Measurements from ENCODE around the gene APMAP. TPM values are rescaled to one million over a fixed set of nuclear protein-coding genes. Genes with fewer than 3 reads are reported as not detected.

The APMAP gene
- total and polyA plus RNA-seq, 2 of the 13 experiments (the other 11 are each of a cell fraction or from before 2014, with no cell fraction given): 168 to 214 TPM

- TF ChIP-seq, protein P1, sequence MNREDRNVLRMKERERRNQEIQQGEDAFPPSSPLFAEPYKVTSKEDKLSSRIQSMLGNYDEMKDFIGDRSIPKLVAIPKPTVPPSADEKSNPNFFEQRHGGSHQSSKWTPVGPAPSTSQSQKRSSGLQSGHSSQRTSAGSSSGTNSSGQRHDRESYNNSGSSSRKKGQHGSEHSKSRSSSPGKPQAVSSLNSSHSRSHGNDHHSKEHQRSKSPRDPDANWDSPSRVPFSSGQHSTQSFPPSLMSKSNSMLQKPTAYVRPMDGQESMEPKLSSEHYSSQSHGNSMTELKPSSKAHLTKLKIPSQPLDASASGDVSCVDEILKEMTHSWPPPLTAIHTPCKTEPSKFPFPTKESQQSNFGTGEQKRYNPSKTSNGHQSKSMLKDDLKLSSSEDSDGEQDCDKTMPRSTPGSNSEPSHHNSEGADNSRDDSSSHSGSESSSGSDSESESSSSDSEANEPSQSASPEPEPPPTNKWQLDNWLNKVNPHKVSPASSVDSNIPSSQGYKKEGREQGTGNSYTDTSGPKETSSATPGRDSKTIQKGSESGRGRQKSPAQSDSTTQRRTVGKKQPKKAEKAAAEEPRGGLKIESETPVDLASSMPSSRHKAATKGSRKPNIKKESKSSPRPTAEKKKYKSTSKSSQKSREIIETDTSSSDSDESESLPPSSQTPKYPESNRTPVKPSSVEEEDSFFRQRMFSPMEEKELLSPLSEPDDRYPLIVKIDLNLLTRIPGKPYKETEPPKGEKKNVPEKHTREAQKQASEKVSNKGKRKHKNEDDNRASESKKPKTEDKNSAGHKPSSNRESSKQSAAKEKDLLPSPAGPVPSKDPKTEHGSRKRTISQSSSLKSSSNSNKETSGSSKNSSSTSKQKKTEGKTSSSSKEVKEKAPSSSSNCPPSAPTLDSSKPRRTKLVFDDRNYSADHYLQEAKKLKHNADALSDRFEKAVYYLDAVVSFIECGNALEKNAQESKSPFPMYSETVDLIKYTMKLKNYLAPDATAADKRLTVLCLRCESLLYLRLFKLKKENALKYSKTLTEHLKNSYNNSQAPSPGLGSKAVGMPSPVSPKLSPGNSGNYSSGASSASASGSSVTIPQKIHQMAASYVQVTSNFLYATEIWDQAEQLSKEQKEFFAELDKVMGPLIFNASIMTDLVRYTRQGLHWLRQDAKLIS (CRISPR knock-in tag; IDR thresholded peaks at IDR 0.05): no peak
- no peak for TF ChIP-seq RBM39 (IDR thresholded peaks at IDR 0.05; ENCODE audit: low read depth, low read length, poor library complexity, severe bottlenecking)
Measured at GRCh38 chr20:24999568-24999967, 7.0 kb upstream of the APMAP start (continued).

- FAIRE-seq (no peak), ATAC-seq (no peak; the same call in 2 of the 3 replicates), DNase-seq (ENCODE audit: low spot score) (no peak)
- no TSS peak for BruUV-seq (replicated peaks)
- ChIA-PET POLR2A (no interaction called here), CTCF (ENCODE audit: low intra/inter-chr PET ratio, low total read pairs) (no interaction called here)
- Histone ChIP-seq H3K9me3 (ENCODE audit: low read length) (no peaks in the 10 kb centered on the region), H4K20me1 (ENCODE audit: insufficient read depth, low read length) (no peaks in the 10 kb centered on the region), H3K4me3 (replicated peaks in 1 of 3; ENCODE audit: insufficient read depth in 1 of 3, low read depth in 2 of 3, low read length in 3 of 3) (no peak overlapping the region), H3K4me1 (ENCODE audit: insufficient read depth, low read length) (peaks cover 14% of the 10 kb centered on the region), H3K79me2 (ENCODE audit: insufficient read depth, low read length) (no peaks in the 10 kb centered on the region), H3K27ac (ENCODE audit: extremely low read length, insufficient read depth, low read length) (no peak overlapping the region), H3K4me2 (ENCODE audit: low read depth, low read length) (no peak overlapping the region), H3K27me3 (ENCODE audit: control insufficient read depth in 1 of 2, insufficient read depth in 2 of 2, low read length in 2 of 2) (peaks cover 1 to 7% of the 10 kb centered on the region in 2 experiments; a peak in 1 of 5 replicates), H3K9ac (ENCODE audit: insufficient read depth, low read depth, low read length) (no peak overlapping the region), H2AFZ (ENCODE audit: low read length) (no peak overlapping the region), H3K36me3 (replicated peaks in 1 of 2; ENCODE audit: control insufficient read depth in 1 of 2, insufficient read depth in 2 of 2, low read length in 2 of 2) (no peaks in the 10 kb centered on the region)
- intact Hi-C loops (cut with micrococcal nuclease; ENCODE audit: unreplicated experiment): loop anchor here (10.0 kb wide), 1 partner anchor 396 kb away; the partner anchor contains the start of gene ABHD12
- 49% methylated on average over 12 of the region's 12 CpGs for WGBS (ENCODE audit: low lambda C conversion rate)
- in situ Hi-C loops (cut with HindIII; ENCODE audit: extremely low pct_ligation_motif_present, low pct_unique_long_range_greater_than_20kb): loop anchor here (5.0 to 10.0 kb wide), 2 partner anchors 63 to 296 kb away; no protein-coding TSS in a partner anchor
- TF ChIP-seq, protein P2, sequence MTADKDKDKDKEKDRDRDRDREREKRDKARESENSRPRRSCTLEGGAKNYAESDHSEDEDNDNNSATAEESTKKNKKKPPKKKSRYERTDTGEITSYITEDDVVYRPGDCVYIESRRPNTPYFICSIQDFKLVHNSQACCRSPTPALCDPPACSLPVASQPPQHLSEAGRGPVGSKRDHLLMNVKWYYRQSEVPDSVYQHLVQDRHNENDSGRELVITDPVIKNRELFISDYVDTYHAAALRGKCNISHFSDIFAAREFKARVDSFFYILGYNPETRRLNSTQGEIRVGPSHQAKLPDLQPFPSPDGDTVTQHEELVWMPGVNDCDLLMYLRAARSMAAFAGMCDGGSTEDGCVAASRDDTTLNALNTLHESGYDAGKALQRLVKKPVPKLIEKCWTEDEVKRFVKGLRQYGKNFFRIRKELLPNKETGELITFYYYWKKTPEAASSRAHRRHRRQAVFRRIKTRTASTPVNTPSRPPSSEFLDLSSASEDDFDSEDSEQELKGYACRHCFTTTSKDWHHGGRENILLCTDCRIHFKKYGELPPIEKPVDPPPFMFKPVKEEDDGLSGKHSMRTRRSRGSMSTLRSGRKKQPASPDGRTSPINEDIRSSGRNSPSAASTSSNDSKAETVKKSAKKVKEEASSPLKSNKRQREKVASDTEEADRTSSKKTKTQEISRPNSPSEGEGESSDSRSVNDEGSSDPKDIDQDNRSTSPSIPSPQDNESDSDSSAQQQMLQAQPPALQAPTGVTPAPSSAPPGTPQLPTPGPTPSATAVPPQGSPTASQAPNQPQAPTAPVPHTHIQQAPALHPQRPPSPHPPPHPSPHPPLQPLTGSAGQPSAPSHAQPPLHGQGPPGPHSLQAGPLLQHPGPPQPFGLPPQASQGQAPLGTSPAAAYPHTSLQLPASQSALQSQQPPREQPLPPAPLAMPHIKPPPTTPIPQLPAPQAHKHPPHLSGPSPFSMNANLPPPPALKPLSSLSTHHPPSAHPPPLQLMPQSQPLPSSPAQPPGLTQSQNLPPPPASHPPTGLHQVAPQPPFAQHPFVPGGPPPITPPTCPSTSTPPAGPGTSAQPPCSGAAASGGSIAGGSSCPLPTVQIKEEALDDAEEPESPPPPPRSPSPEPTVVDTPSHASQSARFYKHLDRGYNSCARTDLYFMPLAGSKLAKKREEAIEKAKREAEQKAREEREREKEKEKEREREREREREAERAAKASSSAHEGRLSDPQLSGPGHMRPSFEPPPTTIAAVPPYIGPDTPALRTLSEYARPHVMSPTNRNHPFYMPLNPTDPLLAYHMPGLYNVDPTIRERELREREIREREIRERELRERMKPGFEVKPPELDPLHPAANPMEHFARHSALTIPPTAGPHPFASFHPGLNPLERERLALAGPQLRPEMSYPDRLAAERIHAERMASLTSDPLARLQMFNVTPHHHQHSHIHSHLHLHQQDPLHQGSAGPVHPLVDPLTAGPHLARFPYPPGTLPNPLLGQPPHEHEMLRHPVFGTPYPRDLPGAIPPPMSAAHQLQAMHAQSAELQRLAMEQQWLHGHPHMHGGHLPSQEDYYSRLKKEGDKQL (CRISPR knock-in tag; IDR thresholded peaks at IDR 0.05; ENCODE audit: low read depth): no peak
- TF ChIP-seq FOXA1 (IDR thresholded peaks at IDR 0.05): no peak
- TF ChIP-seq FOXA1 (CRISPR knock-in tag; IDR thresholded peaks at IDR 0.05): no peak
- TF ChIP-seq ZNF784 (CRISPR knock-in tag; IDR thresholded peaks at IDR 0.05; ENCODE audit: borderline replicate concordance): no peak
- TF ChIP-seq ZNF616 (CRISPR knock-in tag; IDR thresholded peaks at IDR 0.05; ENCODE audit: low read depth): no peak
- TF ChIP-seq ZNF282 (IDR thresholded peaks at IDR 0.05; ENCODE audit: partially characterized antibody): no peak
- no peak for TF ChIP-seq ZNF703 (CRISPR knock-in tag; IDR thresholded peaks at IDR 0.05; ENCODE audit: borderline replicate concordance)
- TF ChIP-seq SALL1 (CRISPR knock-in tag; IDR thresholded peaks at IDR 0.05): no peak
- TF ChIP-seq ZNF775 (CRISPR knock-in tag; IDR thresholded peaks at IDR 0.05; ENCODE audit: borderline replicate concordance): no peak
- no peak for TF ChIP-seq ZFP1 (CRISPR knock-in tag; IDR thresholded peaks at IDR 0.05)
Measured at GRCh38 chr20:24998631-24999445, 6.3 kb upstream of the APMAP start.

All from HepG2 (cell line).